Measurements from ENCODE around the gene EFCAB5. TPM values are rescaled to one million over a fixed set of nuclear protein-coding genes. Genes with fewer than 3 reads are reported as not detected.

The EFCAB5 gene
- total and polyA plus RNA-seq, 10 of the 15 experiments (the other 5 are each of a cell fraction or from before 2014, with no cell fraction given) = 0.39 to 2.6 (median 1.0) TPM

GRCh38 chr17:29929533-29930408 lies 11.7 kb upstream of the EFCAB5 start, which contains the start of gene SSH2 (continued):
- TF ChIP-seq MLLT1 (IDR thresholded peaks at IDR 0.05) (peak; percentile 58; the same call in 1 of the 2 replicates), EED (IDR thresholded peaks at IDR 0.05; ENCODE audit: low read depth) (peak; percentile 81), POLR2AphosphoS5 (IDR thresholded peaks at IDR 0.05; ENCODE audit: low read length) (no peak; the same call in none of the 2 replicates), MYB (IDR thresholded peaks at IDR 0.05; ENCODE audit: borderline replicate concordance, low read depth, low read length) (no peak), SIX5 (IDR thresholded peaks at IDR 0.05; ENCODE audit: low read depth, low read length, severe bottlenecking) (no peak), GABPA (IDR thresholded peaks at IDR 0.05; ENCODE audit: low read depth) (no peak), ZNF384 (IDR thresholded peaks at IDR 0.05; ENCODE audit: borderline replicate concordance, low read depth, low read length) (no peak), SMC3 (IDR thresholded peaks at IDR 0.05; ENCODE audit: borderline replicate concordance, low read length) (0 out of 2 replicates have a peak, but pooled peaks have one; percentile 7), HDAC6 (IDR thresholded peaks at IDR 0.05; ENCODE audit: unreplicated experiment) (no peak), CUX1 (IDR thresholded peaks at IDR 0.05; ENCODE audit: insufficient replicate concordance, low read depth, low read length) (no peak), TAF1 (IDR thresholded peaks at IDR 0.05; ENCODE audit: borderline replicate concordance, low read depth, low read length) (peak; percentile 31; the same call in 1 of the 2 replicates), PML (IDR thresholded peaks at IDR 0.05; ENCODE audit: low read length) (no peak), ZZZ3 (IDR thresholded peaks at IDR 0.05; ENCODE audit: control insufficient read depth, insufficient read length, low read depth) (no peak), CHD4 (IDR thresholded peaks at IDR 0.05) (no peak), CREM (IDR thresholded peaks at IDR 0.05; ENCODE audit: low read depth) (no peak), PAX5 (IDR thresholded peaks at IDR 0.05; ENCODE audit: borderline replicate concordance, low read depth, low read length) (peak; percentile 98)
- TF ChIP-seq, protein P1, sequence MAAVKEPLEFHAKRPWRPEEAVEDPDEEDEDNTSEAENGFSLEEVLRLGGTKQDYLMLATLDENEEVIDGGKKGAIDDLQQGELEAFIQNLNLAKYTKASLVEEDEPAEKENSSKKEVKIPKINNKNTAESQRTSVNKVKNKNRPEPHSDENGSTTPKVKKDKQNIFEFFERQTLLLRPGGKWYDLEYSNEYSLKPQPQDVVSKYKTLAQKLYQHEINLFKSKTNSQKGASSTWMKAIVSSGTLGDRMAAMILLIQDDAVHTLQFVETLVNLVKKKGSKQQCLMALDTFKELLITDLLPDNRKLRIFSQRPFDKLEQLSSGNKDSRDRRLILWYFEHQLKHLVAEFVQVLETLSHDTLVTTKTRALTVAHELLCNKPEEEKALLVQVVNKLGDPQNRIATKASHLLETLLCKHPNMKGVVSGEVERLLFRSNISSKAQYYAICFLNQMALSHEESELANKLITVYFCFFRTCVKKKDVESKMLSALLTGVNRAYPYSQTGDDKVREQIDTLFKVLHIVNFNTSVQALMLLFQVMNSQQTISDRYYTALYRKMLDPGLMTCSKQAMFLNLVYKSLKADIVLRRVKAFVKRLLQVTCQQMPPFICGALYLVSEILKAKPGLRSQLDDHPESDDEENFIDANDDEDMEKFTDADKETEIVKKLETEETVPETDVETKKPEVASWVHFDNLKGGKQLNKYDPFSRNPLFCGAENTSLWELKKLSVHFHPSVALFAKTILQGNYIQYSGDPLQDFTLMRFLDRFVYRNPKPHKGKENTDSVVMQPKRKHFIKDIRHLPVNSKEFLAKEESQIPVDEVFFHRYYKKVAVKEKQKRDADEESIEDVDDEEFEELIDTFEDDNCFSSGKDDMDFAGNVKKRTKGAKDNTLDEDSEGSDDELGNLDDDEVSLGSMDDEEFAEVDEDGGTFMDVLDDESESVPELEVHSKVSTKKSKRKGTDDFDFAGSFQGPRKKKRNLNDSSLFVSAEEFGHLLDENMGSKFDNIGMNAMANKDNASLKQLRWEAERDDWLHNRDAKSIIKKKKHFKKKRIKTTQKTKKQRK (IDR thresholded peaks at IDR 0.05; ENCODE audit: low read depth, low read length) = no peak
- TF ChIP-seq, protein P2, sequence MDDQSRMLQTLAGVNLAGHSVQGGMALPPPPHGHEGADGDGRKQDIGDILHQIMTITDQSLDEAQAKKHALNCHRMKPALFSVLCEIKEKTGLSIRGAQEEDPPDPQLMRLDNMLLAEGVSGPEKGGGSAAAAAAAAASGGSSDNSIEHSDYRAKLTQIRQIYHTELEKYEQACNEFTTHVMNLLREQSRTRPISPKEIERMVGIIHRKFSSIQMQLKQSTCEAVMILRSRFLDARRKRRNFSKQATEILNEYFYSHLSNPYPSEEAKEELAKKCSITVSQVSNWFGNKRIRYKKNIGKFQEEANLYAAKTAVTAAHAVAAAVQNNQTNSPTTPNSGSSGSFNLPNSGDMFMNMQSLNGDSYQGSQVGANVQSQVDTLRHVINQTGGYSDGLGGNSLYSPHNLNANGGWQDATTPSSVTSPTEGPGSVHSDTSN (IDR thresholded peaks at IDR 0.05; ENCODE audit: insufficient replicate concordance, low read depth, low read length) = peak; percentile 24

Measured in GM12878 (cell line).